Uterus (tissue), 4 donors: ENCODE data around the gene EEF2K. TPM values are rescaled to one million over a fixed set of nuclear protein-coding genes. Genes with fewer than 3 reads are reported as not detected.

Experiments used
- DNase-seq, 2 donors: peaks; one replicate each; pipeline ENCODE4 v3.0.0-alpha.2; 2019 to 2020
- H3K27ac ChIP-seq, 2 donors: fragments of 200-600 bp; sonication (generic); 1 replicate in 1 of 2; 2 replicates in 1 of 2; pipeline ENCODE4 v1.5.1; 2016 to 2018
- H3K27me3 ChIP-seq, 2 donors: fragments of 200-600 bp; sonication (generic); one replicate each; pipeline ENCODE4 v1.5.1; 2018 to 2019; ENCODE audit warnings: control low read depth in 1 of 2
- H3K36me3 ChIP-seq, 2 donors: fragments of 200-600 bp; sonication (generic); one replicate each; pipeline ENCODE4 v1.5.1; 2019; ENCODE audit warnings: control low read depth in 1 of 2
- H3K4me1 ChIP-seq, 2 donors: fragments of 200-600 bp; sonication (generic); one replicate each; pipeline ENCODE4 v1.5.1; 2018 to 2019; ENCODE audit warnings: control low read depth in 1 of 2
- H3K4me3 ChIP-seq, 2 donors: fragments of 200-600 bp; sonication (generic); 1 replicate in 1 of 2; 2 replicates in 1 of 2; pipeline ENCODE4 v1.5.1; 2018 to 2019; ENCODE audit warnings: mild to moderate bottlenecking in 1 of 2
- H3K9me3 ChIP-seq, 2 donors: fragments of 200-600 bp; sonication (generic); one replicate each; pipeline ENCODE4 v1.5.1; 2019; ENCODE audit warnings: control low read depth in 1 of 2
- CTCF ChIP-seq, 4 experiments: fragments of 200-600 bp in 2 of 4; fragments of 450-650 bp in 2 of 4; sonication (generic) in 2 of 4; IDR thresholded peaks; one replicate each; pipeline ENCODE4 v1.5.1; 2016 to 2019; ENCODE audit warnings: antibody characterized with exemption in 4 of 4, mild to moderate bottlenecking in 2 of 4, moderate library complexity in 1 of 4
- POLR2A ChIP-seq, 2 donors: fragments of 450-650 bp; IDR thresholded peaks; one replicate each; pipeline ENCODE4 v1.6.1; 2016; ENCODE audit warnings: antibody characterized with exemption in 2 of 2, mild to moderate bottlenecking in 1 of 2, moderate library complexity in 1 of 2
- intact Hi-C: fragments of 100-400 bp; cut with DNase I; formaldehyde crosslinking; loops from one replicate; pipeline ENCODE4 v1.15.1; 2023; ENCODE audit warnings: low total_unique reads
- total RNA-seq, 4 donors: library from RNA; depleted of rRNA in 3 of 4; stranded (reverse); fragments of >200 nt in 3 of 4; gene quantifications; one replicate each; pipeline versions ENCODE4 v1.1.0 to v1.2.4, GENCODE V29; 2014 to 2023
- donor health status: DM: yes; HTN: yes; CAD: no.

EEF2K gene
- total RNA-seq, 4 donors from 2014 or later = 17.4 to 82.0 (median 35.5) TPM

GRCh38 chr16:22333457-22333994, 127.4 kb downstream of the EEF2K start:
- Histone ChIP-seq H3K4me1 (no peaks in the 10 kb centered on the region), H3K9me3 (no peaks in the 10 kb centered on the region), H3K4me3 (no peak overlapping the region), H3K27ac (no peak overlapping the region), H3K27me3 (no peaks in the 10 kb centered on the region), H3K36me3 (no peaks in the 10 kb centered on the region)
- DNase-seq = no peak
- intact Hi-C loops = no loop called here
- TF ChIP-seq CTCF (IDR thresholded peaks at IDR 0.05) (no peak), POLR2A (IDR thresholded peaks at IDR 0.05) (no peak)

GRCh38 chr16:22335668-22336246, 129.7 kb downstream of the EEF2K start:
- DNase-seq = no peak
- intact Hi-C loops = no loop called here
- H3K9me3 ChIP-seq = no peaks in the 10 kb centered on the region
- no peaks in the 10 kb centered on the region for H3K36me3 ChIP-seq
- H3K4me3 ChIP-seq = no peak overlapping the region
- no peaks in the 10 kb centered on the region for H3K27me3 ChIP-seq
- no peak overlapping the region for H3K27ac ChIP-seq
- TF ChIP-seq POLR2A (IDR thresholded peaks at IDR 0.05) (no peak), CTCF (IDR thresholded peaks at IDR 0.05) (no peak)
- H3K4me1 ChIP-seq = no peaks in the 10 kb centered on the region

DNA sequence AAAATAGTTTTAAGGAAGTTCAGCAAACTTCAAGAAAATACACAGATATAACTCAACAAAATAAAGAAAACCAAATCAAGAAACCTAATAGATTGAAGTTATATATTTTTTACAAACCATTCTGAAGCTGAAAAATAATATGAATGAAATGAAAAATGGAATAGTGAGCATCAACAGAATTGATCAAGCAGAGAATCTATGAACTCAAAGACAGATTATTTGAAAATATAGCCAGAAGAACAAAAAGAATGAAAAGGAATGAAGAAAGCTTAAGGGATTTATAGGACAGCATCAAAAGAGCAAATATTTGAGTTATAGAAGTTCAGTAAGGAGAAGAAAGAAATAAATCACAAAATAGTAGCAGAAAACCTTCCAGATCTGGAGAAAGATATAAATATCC, 130.5 kb downstream of the EEF2K start:
- H3K27me3 ChIP-seq = no peaks in the 10 kb centered on the region
- H3K9me3 ChIP-seq = no peaks in the 10 kb centered on the region
- intact Hi-C loops = no loop called here

DNA sequence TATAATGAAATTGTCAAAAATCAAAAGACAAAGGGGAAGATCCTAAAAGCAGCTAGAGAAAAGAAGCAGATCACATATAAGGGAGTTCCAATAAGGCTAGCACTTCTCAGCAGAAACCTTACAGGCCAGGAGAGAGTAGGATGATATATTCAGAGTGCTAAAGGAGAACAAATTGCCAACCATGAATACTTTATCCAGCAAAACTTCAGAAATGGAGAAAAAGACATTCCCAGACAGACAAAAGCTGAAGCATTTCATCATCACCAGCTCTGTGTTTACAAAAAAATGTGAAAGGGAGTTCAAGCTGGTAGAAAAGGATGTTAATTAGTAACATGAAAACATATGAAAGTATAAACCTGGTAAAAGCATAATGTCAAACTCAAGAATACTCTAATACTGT, 131.0 kb downstream of the EEF2K start:
- intact Hi-C loops = no loop called here
- H3K36me3 ChIP-seq = no peaks in the 10 kb centered on the region
- TF ChIP-seq CTCF (IDR thresholded peaks at IDR 0.05) = no peak
- no peak for TF ChIP-seq POLR2A (IDR thresholded peaks at IDR 0.05)

More for the DNA sequence above, 130.5 kb downstream of the EEF2K start:
- Histone ChIP-seq H3K36me3 (no peaks in the 10 kb centered on the region), H3K4me3 (no peak overlapping the region), H3K27ac (no peak overlapping the region), H3K4me1 (no peaks in the 10 kb centered on the region)
- DNase-seq = no peak
- TF ChIP-seq POLR2A (IDR thresholded peaks at IDR 0.05) = no peak
- no peak for TF ChIP-seq CTCF (IDR thresholded peaks at IDR 0.05)

GRCh38 chr16:22337849-22338635, 132.0 kb downstream of the EEF2K start:
- intact Hi-C loops = no loop called here
- DNase-seq = no peak
- no peak overlapping the region for H3K27ac ChIP-seq
- H3K27me3 ChIP-seq = no peaks in the 10 kb centered on the region
- TF ChIP-seq POLR2A (IDR thresholded peaks at IDR 0.05) (no peak), CTCF (IDR thresholded peaks at IDR 0.05) (no peak)
- H3K4me1 ChIP-seq = no peaks in the 10 kb centered on the region
- H3K4me3 ChIP-seq = no peak overlapping the region
- H3K9me3 ChIP-seq = no peaks in the 10 kb centered on the region
- no peaks in the 10 kb centered on the region for H3K36me3 ChIP-seq

More for the DNA sequence above, 131.0 kb downstream of the EEF2K start:
- H3K27me3 ChIP-seq = no peaks in the 10 kb centered on the region
- H3K27ac ChIP-seq = no peak overlapping the region
- H3K4me3 ChIP-seq = no peak overlapping the region
- no peaks in the 10 kb centered on the region for H3K9me3 ChIP-seq
- DNase-seq = no peak
- no peaks in the 10 kb centered on the region for H3K4me1 ChIP-seq
